HCT116 (cell line): ENCODE results near the gene MSANTD3. TPM values are rescaled to one million over a fixed set of nuclear protein-coding genes. Genes with fewer than 3 reads are reported as not detected.

Source experiments
- ATAC-seq: fragments of 200-7000 bp; cut with Tn5 transposase; 2 replicates; pipeline ENCODE4 v1.9.1; 2020; ENCODE audit warnings: mild to moderate bottlenecking, moderate library complexity
- BruUV-seq: library from RNA; stranded (reverse); fragments of 400-500 nt; replicated peaks from 2 replicates; lab custom pipeline; 2021; lab: Mats Ljungman, UMichigan
- CTCF ChIA-PET: fragments of 300-600 bp; sonication (Branson Sonifier 250); formaldehyde crosslinking; loops from one replicate; lab custom pipeline; 2021; ENCODE audit warnings: antibody characterized with exemption; lab: Charles Lee
- POLR2A ChIA-PET: fragments of 300-600, 350-600 bp; sonication (Branson Sonifier 250); formaldehyde crosslinking; loops from one replicate; lab custom pipeline; 2021; ENCODE audit warnings: antibody characterized with exemption; lab: Charles Lee
- RAD21 ChIA-PET, 2 experiments: fragments of 300-600 bp; sonication (Branson Sonifier 250); formaldehyde crosslinking; loops; one replicate each; lab custom pipeline; 2023; ENCODE audit warnings: low total read pairs in 2 of 2; ENCODE audit not compliant: uncharacterized antibody in 2 of 2, unreplicated experiment in 2 of 2, low non-redundant PET in 1 of 2; lab: Charles Lee
- DNase-seq: peaks from one replicate; pipeline ENCODE4 v3.0.0-alpha.2; 2010; ENCODE audit warnings: low read depth, low spot score
- H2AFZ ChIP-seq: fragments of 200-600 bp; shearing (Covaris generic), sonication (generic); 2 replicates; pipeline ENCODE4 v1.6.1; 2017; ENCODE audit warnings: low read depth, mixed run types, mixed read lengths, antibody characterized with exemption, low read length; ENCODE audit not compliant: poor library complexity, severe bottlenecking
- H3K27ac ChIP-seq: 2 replicates; pipeline ENCODE4 v1.5.1; 2012; ENCODE audit warnings: low read depth, low read length
- H3K27me3 ChIP-seq: fragments of 200-600 bp; sonication (generic); 2 replicates; pipeline ENCODE4 v1.6.1; 2016; ENCODE audit warnings: mixed run types, low read length, mixed read lengths; ENCODE audit not compliant: insufficient read depth
- H3K36me3 ChIP-seq, 2 experiments: fragments of 200-500 bp in 1 of 2; fragments of 200-600 bp in 1 of 2; sonication (Bioruptor generic) in 1 of 2; sonication (generic) in 1 of 2; 2 replicates each; pipeline versions ENCODE4 v1.5.1 to v1.6.1; 2014 to 2016; ENCODE audit warnings: low read length in 2 of 2, inconsistent platforms in 1 of 2, mixed read lengths in 1 of 2, mixed run types in 1 of 2; ENCODE audit not compliant: insufficient read depth in 2 of 2, control insufficient read depth in 1 of 2
- H3K4me1 ChIP-seq, 2 experiments: fragments of 200-600 bp in 1 of 2; sonication (generic) in 1 of 2; 2 replicates each; pipeline versions ENCODE4 v1.5.1 to v1.6.1; 2012 to 2017; ENCODE audit warnings: low read length in 2 of 2, inconsistent platforms in 1 of 2, mild to moderate bottlenecking in 1 of 2, mixed read lengths in 1 of 2, mixed run types in 1 of 2, moderate library complexity in 1 of 2; ENCODE audit not compliant: insufficient read depth in 2 of 2, control insufficient read depth in 1 of 2
- H3K4me2 ChIP-seq: fragments of 200-600 bp; sonication (generic); 2 replicates; pipeline ENCODE4 v1.6.1; 2017; ENCODE audit warnings: mixed run types, low read length, mixed read lengths
- H3K4me3 ChIP-seq, 2 experiments: fragments of 200-600 bp in 1 of 2; sonication (generic) in 1 of 2; replicated peaks in 1 of 2; 2 replicates each; pipeline ENCODE4 v1.5.1; 2011 to 2016; ENCODE audit warnings: low read length in 2 of 2, control low read depth in 1 of 2, low read depth in 1 of 2, mild to moderate bottlenecking in 1 of 2, mixed read lengths in 1 of 2, mixed run types in 1 of 2
- H3K79me2 ChIP-seq: fragments of 200-600 bp; sonication (generic); 2 replicates; pipeline ENCODE4 v1.6.1; 2017; ENCODE audit warnings: mild to moderate bottlenecking, mixed run types, low read length, moderate library complexity, mixed read lengths; ENCODE audit not compliant: insufficient read depth
- H3K9ac ChIP-seq: fragments of 200-600 bp; sonication (generic); 2 replicates; pipeline ENCODE4 v1.6.1; 2016; ENCODE audit warnings: low read length, mixed read lengths
- H3K9me2 ChIP-seq: fragments of 200-600 bp; sonication (generic), shearing (Covaris generic); 2 replicates; pipeline ENCODE4 v1.6.1; 2017; ENCODE audit warnings: mixed run types, mild to moderate bottlenecking, moderate library complexity; ENCODE audit not compliant: insufficient read depth
- H3K9me3 ChIP-seq, 2 experiments: fragments of 200-500 bp in 1 of 2; fragments of 200-600 bp in 1 of 2; sonication (Bioruptor generic) in 1 of 2; sonication (generic) in 1 of 2; 2 replicates each; pipeline ENCODE4 v1.6.1; 2014 to 2017; ENCODE audit warnings: low read length in 2 of 2, mixed read lengths in 2 of 2, inconsistent platforms in 1 of 2, low read depth in 1 of 2, mild to moderate bottlenecking in 1 of 2, mixed run types in 1 of 2, moderate library complexity in 1 of 2; ENCODE audit not compliant: control insufficient read depth in 1 of 2, insufficient read depth in 1 of 2
- H4K20me1 ChIP-seq: fragments of 200-600 bp; sonication (generic), shearing (Covaris generic); 2 replicates; pipeline ENCODE4 v1.6.1; 2017; ENCODE audit warnings: mixed run types, mild to moderate bottlenecking, moderate library complexity; ENCODE audit not compliant: insufficient read depth
- CBX3 ChIP-seq: IDR thresholded peaks from 2 replicates; pipeline ENCODE4 v1.6.1; 2012; ENCODE audit warnings: low read depth
- CTCF ChIP-seq, 3 experiments: fragments of 200-600 bp in 1 of 3; sonication (generic) in 1 of 3; IDR thresholded peaks in 2 of 3; conservative IDR thresholded peaks in 1 of 3; 2 replicates each; pipeline ENCODE4 v1.5.1; 2012 to 2017; ENCODE audit warnings: low read depth in 2 of 3, low read length in 2 of 3, antibody characterized with exemption in 1 of 3, borderline replicate concordance in 1 of 3, control low read depth in 1 of 3, mild to moderate bottlenecking in 1 of 3, mixed read lengths in 1 of 3, mixed run types in 1 of 3, moderate library complexity in 1 of 3; ENCODE audit not compliant: insufficient read depth in 1 of 3
- EZH2 ChIP-seq: fragments of 200-600 bp; sonication (generic); IDR thresholded peaks from 2 replicates; pipeline ENCODE4 v1.6.1; 2017; ENCODE audit warnings: antibody characterized with exemption, mixed run types
- FOSL1 ChIP-seq: IDR thresholded peaks from 2 replicates; pipeline ENCODE4 v1.6.1; 2012; ENCODE audit warnings: low read depth
- JUND ChIP-seq: IDR thresholded peaks from 2 replicates; pipeline ENCODE4 v1.6.1; 2012
- MAX ChIP-seq: IDR thresholded peaks from 2 replicates; pipeline ENCODE4 v1.6.1; 2012
- POLR2A ChIP-seq: IDR thresholded peaks from 2 replicates; pipeline ENCODE4 v1.7.0; 2011; ENCODE audit warnings: borderline replicate concordance; ENCODE audit not compliant: insufficient read depth, insufficient read length; ENCODE audit errors: extremely low read depth
- POLR2AphosphoS5 ChIP-seq: IDR thresholded peaks from 2 replicates; pipeline ENCODE4 v1.6.1; 2011; ENCODE audit warnings: mild to moderate bottlenecking, low read depth, low read length, moderate library complexity
- RAD21 ChIP-seq: IDR thresholded peaks from 2 replicates; pipeline ENCODE4 v1.6.1; 2012; ENCODE audit warnings: low read depth, mild to moderate bottlenecking
- SRF ChIP-seq: IDR thresholded peaks from 2 replicates; pipeline ENCODE4 v1.6.1; 2012; ENCODE audit warnings: low read depth
- YY1 ChIP-seq: IDR thresholded peaks from 2 replicates; pipeline ENCODE4 v1.6.1; 2011; ENCODE audit warnings: low read length, low read depth, moderate library complexity, mild to moderate bottlenecking; ENCODE audit not compliant: insufficient replicate concordance; ENCODE audit errors: extremely low read depth
- intact Hi-C: fragments of 100-400 bp; cut with micrococcal nuclease; formaldehyde crosslinking; loops from 2 replicates; pipeline ENCODE4 v1.10.0; 2022
- total RNA-seq: library from RNA; stranded (reverse); gene quantifications from one replicate; pipeline ENCODE4 v1.2.1, GENCODE V29; 2021; ENCODE audit not compliant: unreplicated experiment

The MSANTD3 gene
- total RNA-seq, 1 experiment from 2014 or later: 31.3 TPM

GRCh38 chr9:100394032-100394695, 32.8 kb upstream of the MSANTD3 start:
- RAD21 ChIA-PET: no interaction called here
- POLR2A ChIA-PET: no interaction called here
- BruUV-seq: no TSS peak

GRCh38 chr9:100394816-100395215, 32.1 kb upstream of the MSANTD3 start:
- Histone ChIP-seq H3K9me2 (no peaks in the 10 kb centered on the region), H2AFZ (no peak overlapping the region), H3K4me1 (no peaks in the 10 kb centered on the region)
- RAD21 ChIA-PET: no interaction called here
- DNase-seq: no peak
- BruUV-seq: no TSS peak
- TF ChIP-seq JUND: no peak
- no peak for TF ChIP-seq EZH2
- no peak for TF ChIP-seq RAD21
- TF ChIP-seq CTCF (IDR thresholded peaks at IDR 0.05 in 2 of 3, conservative IDR thresholded peaks at IDR 0.05 in 1 of 3; ENCODE audit: borderline replicate concordance in 1 of 3, insufficient read depth in 1 of 3, low read depth in 2 of 3, low read length in 2 of 3): no peak
- no peak for TF ChIP-seq FOSL1
- no peak for TF ChIP-seq CBX3
- no peak for TF ChIP-seq MAX
- no peak for TF ChIP-seq YY1
- TF ChIP-seq POLR2AphosphoS5: no peak
- TF ChIP-seq, all 23 proteins: peak for 0
- no peak overlapping the region for H3K9ac ChIP-seq
- H3K27ac ChIP-seq: no peak overlapping the region
- no peak for ATAC-seq
- intact Hi-C loops: no loop called here
- no peak overlapping the region for H3K4me2 ChIP-seq
- no peaks in the 10 kb centered on the region for H3K36me3 ChIP-seq
- H3K27me3 ChIP-seq: no peaks in the 10 kb centered on the region
- no peaks in the 10 kb centered on the region for H3K9me3 ChIP-seq
- POLR2A ChIA-PET: no interaction called here
- no peaks in the 10 kb centered on the region for H4K20me1 ChIP-seq
- no peak overlapping the region for H3K4me3 ChIP-seq
- H3K79me2 ChIP-seq: no peaks in the 10 kb centered on the region
- CTCF ChIA-PET: no interaction called here

More at GRCh38 chr9:100394032-100394695, 32.8 kb upstream of the MSANTD3 start:
- no peak overlapping the region for H3K4me2 ChIP-seq
- H3K9me3 ChIP-seq: no peaks in the 10 kb centered on the region
- ATAC-seq (no peak), DNase-seq (no peak)
- H3K9me2 ChIP-seq: no peaks in the 10 kb centered on the region
- H4K20me1 ChIP-seq: no peaks in the 10 kb centered on the region
- H3K4me1 ChIP-seq: no peaks in the 10 kb centered on the region
- no peaks in the 10 kb centered on the region for H3K36me3 ChIP-seq
- H3K4me3 ChIP-seq: no peak overlapping the region
- no peak overlapping the region for H3K9ac ChIP-seq
- intact Hi-C loops: no loop called here
- no peak for TF ChIP-seq POLR2A
- TF ChIP-seq SRF: no peak
- H3K27me3 ChIP-seq: no peaks in the 10 kb centered on the region
- no peaks in the 10 kb centered on the region for H3K79me2 ChIP-seq
- CTCF ChIA-PET: no interaction called here
- no peak overlapping the region for H3K27ac ChIP-seq
- no peak overlapping the region for H2AFZ ChIP-seq
